Measurements from ENCODE around the gene RTN1. TPM values are rescaled to one million over a fixed set of nuclear protein-coding genes. Genes with fewer than 3 reads are reported as not detected.

The RTN1 gene
- total RNA-seq, 4 donors from 2014 or later: 2.9 to 13.6 (median 9.2) TPM

DNA sequence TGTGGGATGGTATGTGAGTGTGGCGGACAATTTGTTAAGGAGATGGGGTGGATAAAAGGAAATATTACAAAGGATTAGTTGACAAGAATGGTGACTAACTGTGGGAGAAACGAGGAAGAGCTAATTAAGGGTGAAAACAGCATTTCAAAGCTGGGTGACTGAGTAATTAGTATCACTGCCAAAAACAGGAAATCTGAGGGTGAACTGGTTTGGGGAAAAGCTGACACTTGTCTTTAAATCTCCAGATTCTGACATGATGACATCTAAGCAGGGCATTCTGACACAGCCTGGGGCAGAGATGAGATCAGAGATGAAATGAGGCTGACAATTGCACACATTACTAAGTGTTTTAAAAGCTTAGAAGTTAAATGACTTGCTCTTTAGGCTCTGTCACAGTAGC, 251.5 kb downstream of the RTN1 start:
- WGBS: 68% methylated on average over 2 of the region's 2 CpGs
- Histone ChIP-seq H3K27me3 (no peaks in the 10 kb centered on the region), H3K4me3 (no peak overlapping the region), H3K36me3 (no peaks in the 10 kb centered on the region), H3K27ac (replicated peaks in 1 of 4) (no peak overlapping the region), H3K9me3 (no peaks in the 10 kb centered on the region), H3K4me1 (no peaks in the 10 kb centered on the region)
- DNase-seq (ENCODE audit: extremely low spot score): no peak
- intact Hi-C loops (cut with DNase I): no loop called here
- TF ChIP-seq POLR2AphosphoS5 (IDR thresholded peaks at IDR 0.05) (no peak), CTCF (IDR thresholded peaks at IDR 0.05) (no peak), POLR2A (IDR thresholded peaks at IDR 0.05; ENCODE audit: low read depth) (no peak), EP300 (IDR thresholded peaks at IDR 0.05) (no peak)

DNA sequence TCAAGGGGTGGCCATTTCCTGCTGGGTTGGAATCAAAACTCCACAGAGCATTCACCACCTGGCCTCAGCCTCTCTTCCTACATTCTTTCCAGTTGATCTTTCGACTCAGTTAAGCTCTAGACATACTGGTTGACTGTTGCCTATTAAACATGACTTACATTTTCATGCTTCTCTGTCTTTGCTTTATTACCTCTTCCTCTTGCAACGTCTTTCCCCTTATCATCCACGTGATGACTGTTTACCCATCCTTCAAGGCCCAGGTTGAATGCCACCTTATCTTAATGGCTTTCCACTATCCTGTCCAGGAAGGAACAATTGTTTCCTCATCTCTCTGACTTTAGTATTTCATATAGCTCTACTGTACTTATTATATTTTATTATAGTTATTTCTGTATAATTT, 269.5 kb downstream of the RTN1 start:
- H3K27ac ChIP-seq (replicated peaks in 1 of 4): no peak overlapping the region

DNA sequence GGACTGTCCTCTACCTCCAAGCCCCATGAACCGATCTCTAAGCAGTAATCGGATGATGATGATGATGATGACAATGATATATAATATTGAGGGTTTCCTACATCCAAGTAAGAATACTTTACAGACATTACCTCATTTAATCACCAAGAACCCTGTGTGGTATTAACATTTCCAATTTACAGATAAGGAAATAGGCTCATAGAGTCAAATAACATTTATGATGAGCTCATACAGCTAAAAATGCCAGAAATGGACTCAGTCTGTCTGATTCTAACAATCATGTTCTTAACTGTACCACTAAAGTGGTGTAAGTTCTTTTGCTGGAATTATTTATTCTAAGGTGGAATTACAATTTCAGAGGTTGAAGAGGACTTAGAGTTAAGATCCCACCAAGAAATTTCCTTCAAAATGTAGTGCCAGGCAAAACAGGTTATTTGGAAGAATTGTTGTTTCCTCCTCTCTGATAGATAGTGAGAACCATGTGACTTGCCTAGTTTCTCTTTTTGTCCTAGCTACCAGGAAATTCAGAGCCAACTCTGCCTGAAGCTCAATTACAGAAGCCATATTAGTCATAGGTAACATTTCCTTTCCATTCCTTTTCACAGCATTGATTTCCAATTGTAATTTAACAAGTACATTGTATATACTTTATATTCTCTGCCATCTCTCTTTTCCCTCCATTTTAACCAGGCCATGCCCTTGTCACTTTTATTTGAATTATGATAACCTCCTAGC, 270.2 kb downstream of the RTN1 start:
- Histone ChIP-seq H3K4me1 (no peaks in the 10 kb centered on the region), H3K4me3 (no peak overlapping the region), H3K9me3 (no peaks in the 10 kb centered on the region), H3K27me3 (no peaks in the 10 kb centered on the region), H3K36me3 (no peaks in the 10 kb centered on the region), H3K27ac (replicated peaks in 1 of 4) (no peak overlapping the region)
- intact Hi-C loops (cut with DNase I): no loop called here
- DNase-seq (ENCODE audit: extremely low spot score): no peak
- 87% methylated on average over 2 of the region's 2 CpGs for WGBS
- no peak for TF ChIP-seq POLR2AphosphoS5 (IDR thresholded peaks at IDR 0.05)
- no peak for TF ChIP-seq EP300 (IDR thresholded peaks at IDR 0.05)
- TF ChIP-seq POLR2A (IDR thresholded peaks at IDR 0.05; ENCODE audit: low read depth): no peak
- TF ChIP-seq CTCF (IDR thresholded peaks at IDR 0.05): no peak

More for the DNA sequence above, 269.5 kb downstream of the RTN1 start:
- Histone ChIP-seq H3K4me3 (no peak overlapping the region), H3K9me3 (no peaks in the 10 kb centered on the region), H3K4me1 (no peaks in the 10 kb centered on the region), H3K27me3 (no peaks in the 10 kb centered on the region), H3K36me3 (no peaks in the 10 kb centered on the region)
- intact Hi-C loops (cut with DNase I): no loop called here
- WGBS: 45% methylated on average over 3 of the region's 3 CpGs
- no peak for TF ChIP-seq POLR2A (IDR thresholded peaks at IDR 0.05; ENCODE audit: low read depth)
- no peak for TF ChIP-seq EP300 (IDR thresholded peaks at IDR 0.05)
- no peak for TF ChIP-seq CTCF (IDR thresholded peaks at IDR 0.05)
- no peak for TF ChIP-seq POLR2AphosphoS5 (IDR thresholded peaks at IDR 0.05)
- no peak for DNase-seq (ENCODE audit: extremely low spot score)

DNA sequence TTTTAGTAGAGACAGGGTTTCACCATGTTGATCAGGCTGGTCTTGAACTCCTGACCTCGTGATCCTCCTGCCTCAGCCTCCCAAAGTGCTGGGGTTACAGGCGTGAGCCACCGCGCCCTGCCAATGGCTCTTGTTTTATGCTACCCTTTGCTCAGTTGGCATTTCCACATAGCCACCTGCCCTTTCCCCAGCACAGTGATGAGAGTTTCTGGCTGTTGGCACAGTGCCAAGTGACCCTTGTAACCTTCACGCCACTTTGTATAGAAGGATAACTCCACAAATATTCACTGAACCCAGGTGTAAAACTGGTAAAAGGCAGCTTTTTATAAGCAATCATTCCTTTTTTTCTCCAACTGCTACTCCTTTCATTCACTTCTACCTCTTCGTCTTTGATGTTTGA, 275.5 kb downstream of the RTN1 start:
- no peaks in the 10 kb centered on the region for H3K4me1 ChIP-seq
- H3K27ac ChIP-seq (replicated peaks in 1 of 4): no peak overlapping the region
- TF ChIP-seq EP300 (IDR thresholded peaks at IDR 0.05) (no peak), CTCF (IDR thresholded peaks at IDR 0.05) (no peak), POLR2A (IDR thresholded peaks at IDR 0.05; ENCODE audit: low read depth) (no peak), POLR2AphosphoS5 (IDR thresholded peaks at IDR 0.05) (no peak)
- no peaks in the 10 kb centered on the region for H3K36me3 ChIP-seq
- DNase-seq (ENCODE audit: extremely low spot score): no peak
- intact Hi-C loops (cut with DNase I): no loop called here
- 86% methylated on average over 6 of the region's 6 CpGs for WGBS
- no peaks in the 10 kb centered on the region for H3K9me3 ChIP-seq
- no peak overlapping the region for H3K4me3 ChIP-seq
- no peaks in the 10 kb centered on the region for H3K27me3 ChIP-seq
